Activated naive CD4-positive, alpha-beta T cell treated with anti-CD3 and anti-CD28 coated beads for 36 hours (primary cell): ENCODE measurements around the gene CPNE7. TPM values are rescaled to one million over a fixed set of nuclear protein-coding genes. Genes with fewer than 3 reads are reported as not detected.

Source experiments
- CTCF ChIA-PET: fragments of 350-600 bp; sonication (Branson Sonifier 250); formaldehyde crosslinking; loops from one replicate; lab custom pipeline; 2021; ENCODE audit warnings: antibody characterized with exemption; lab: Charles Lee
- DNase-seq: peaks from one replicate; pipeline ENCODE4 v3.0.0-alpha.2; 2020
- H3K27ac Mint-ChIP-seq: one replicate; pipeline ENCODE4 v1.8.0; 2021; ENCODE audit warnings: mild to moderate bottlenecking, mixed read lengths
- H3K27me3 Mint-ChIP-seq: one replicate; pipeline ENCODE4 v1.8.0; 2021; ENCODE audit warnings: low read depth, mixed read lengths
- H3K36me3 Mint-ChIP-seq: one replicate; pipeline ENCODE4 v1.8.0; 2021; ENCODE audit warnings: low read depth, mixed read lengths
- H3K4me1 Mint-ChIP-seq: one replicate; pipeline ENCODE4 v1.8.0; 2021; ENCODE audit warnings: low read depth, mixed read lengths
- H3K4me3 Mint-ChIP-seq: one replicate; pipeline ENCODE4 v1.8.0; 2021; ENCODE audit warnings: mild to moderate bottlenecking, moderate library complexity, mixed read lengths
- H3K9me3 Mint-ChIP-seq: one replicate; pipeline ENCODE4 v1.8.0; 2021; ENCODE audit warnings: mixed read lengths
- intact Hi-C: fragments of 100-400 bp; cut with micrococcal nuclease; formaldehyde crosslinking; loops from one replicate; pipeline ENCODE4 v1.15.1; 2023
- total RNA-seq, 2 experiments: library from RNA; stranded (reverse); gene quantifications; one replicate each; pipeline ENCODE4 v1.2.3, GENCODE V29; 2021

CPNE7 gene
- total RNA-seq, 2 experiments from 2014 or later = 6.4 to 9.0 TPM

DNA sequence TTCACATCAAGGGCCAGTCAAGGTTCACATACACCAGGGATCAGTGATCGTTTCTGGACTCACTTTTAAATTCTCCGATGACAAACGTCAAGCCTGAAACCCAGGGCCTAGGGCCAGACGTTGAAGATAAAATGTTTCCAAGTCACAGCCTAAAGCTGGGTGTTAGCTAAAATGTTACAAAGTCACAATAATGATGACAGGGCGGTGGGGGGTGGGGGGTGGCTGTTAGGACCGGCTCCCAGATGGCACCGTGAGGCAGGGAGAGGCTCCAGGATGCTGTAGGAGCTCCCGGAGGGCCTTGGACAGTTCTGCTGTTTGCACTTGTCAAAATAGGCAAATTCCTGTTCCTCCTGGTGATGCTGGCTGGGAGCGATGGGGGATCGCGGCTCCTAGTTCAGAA, 31.4 kb upstream of the CPNE7 start:
- Mint-ChIP-seq H3K27ac (no peak overlapping the region), H3K4me1 (peaks cover 11% of the 10 kb centered on the region), H3K4me3 (no peak overlapping the region), H3K27me3 (no peaks in the 10 kb centered on the region), H3K36me3 (peaks cover 10% of the 10 kb centered on the region), H3K9me3 (no peaks in the 10 kb centered on the region)
- DNase-seq = no peak
- CTCF ChIA-PET = no interaction called here
- intact Hi-C loops = no loop called here

- Mint-ChIP-seq H3K4me3 (no peak overlapping the region), H3K4me1 (peaks cover 17% of the 10 kb centered on the region), H3K27ac (no peak overlapping the region), H3K27me3 (no peaks in the 10 kb centered on the region), H3K36me3 (peaks cover 11% of the 10 kb centered on the region), H3K9me3 (no peaks in the 10 kb centered on the region)
- intact Hi-C loops = no loop called here
- DNase-seq = no peak
- CTCF ChIA-PET = no interaction called here
These were observed 30.9 kb upstream of the CPNE7 start for GRCh38 chr16:89544713-89545043.

DNA sequence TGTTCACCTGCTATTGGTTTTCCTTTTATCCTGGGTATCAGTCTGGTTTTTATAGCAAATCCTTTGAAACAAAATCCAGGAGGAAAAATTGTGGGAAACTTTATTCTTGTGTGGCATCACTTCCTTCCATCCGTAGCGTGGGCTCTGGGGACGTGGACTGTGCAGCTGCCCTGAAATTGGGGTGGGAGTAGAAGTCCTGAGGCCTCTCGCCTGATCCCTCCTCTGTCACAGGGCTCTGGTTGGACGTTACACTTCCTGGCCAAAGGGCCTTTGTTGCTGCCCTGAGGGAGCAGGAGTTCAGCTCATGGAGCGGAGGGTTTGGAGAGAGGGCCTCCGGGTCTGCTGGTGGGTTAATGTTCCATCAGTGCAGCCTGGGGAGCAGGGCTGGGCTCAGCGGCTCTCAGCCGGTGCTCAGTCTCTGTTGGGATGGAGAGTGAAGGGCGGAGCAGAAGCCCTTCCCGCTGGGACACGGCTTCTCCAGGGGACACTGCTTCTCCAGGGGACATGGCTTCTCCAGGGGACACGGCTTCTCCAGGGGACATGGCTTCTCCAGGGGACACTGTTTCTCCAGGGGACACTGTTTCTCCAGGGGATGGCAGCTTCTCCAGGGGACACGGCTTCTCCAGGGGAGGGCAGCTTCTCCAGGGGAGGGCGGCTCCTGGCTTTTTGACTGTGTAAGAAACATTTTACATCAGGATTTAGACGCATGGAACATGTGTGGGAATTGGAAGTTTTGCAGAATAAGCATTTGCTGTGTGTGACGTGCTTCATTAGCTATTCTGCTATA, 30.3 kb upstream of the CPNE7 start:
- CTCF ChIA-PET = interaction anchor here (0.8 to 1.2 kb wide), 3 partner anchors 12 to 256 kb away, joined by 3 to 4 read pairs (median 3); no protein-coding TSS in a partner anchor
- no peaks in the 10 kb centered on the region for H3K9me3 Mint-ChIP-seq
- no peak for DNase-seq
- peaks cover 19% of the 10 kb centered on the region for H3K4me1 Mint-ChIP-seq
- no peak overlapping the region for H3K27ac Mint-ChIP-seq
- peaks cover 11% of the 10 kb centered on the region for H3K36me3 Mint-ChIP-seq
- intact Hi-C loops = no loop called here
- H3K27me3 Mint-ChIP-seq = no peaks in the 10 kb centered on the region
- H3K4me3 Mint-ChIP-seq = no peak overlapping the region

GRCh38 chr16:89545831-89546574, 29.6 kb upstream of the CPNE7 start:
- no peaks in the 10 kb centered on the region for H3K27me3 Mint-ChIP-seq
- CTCF ChIA-PET = interaction anchor here (0.6 to 1.2 kb wide), 5 partner anchors 11 to 257 kb away, joined by 3 to 4 read pairs (median 3); no protein-coding TSS in a partner anchor
- no peaks in the 10 kb centered on the region for H3K9me3 Mint-ChIP-seq
- no peak overlapping the region for H3K4me3 Mint-ChIP-seq
- peaks cover 11% of the 10 kb centered on the region for H3K36me3 Mint-ChIP-seq
- intact Hi-C loops = no loop called here
- H3K4me1 Mint-ChIP-seq = peaks cover 22% of the 10 kb centered on the region
- DNase-seq = no peak
- no peak overlapping the region for H3K27ac Mint-ChIP-seq

- Mint-ChIP-seq H3K9me3 (no peaks in the 10 kb centered on the region), H3K36me3 (peaks cover 11% of the 10 kb centered on the region), H3K27ac (no peak overlapping the region)
These were observed 28.8 kb upstream of the CPNE7 start for GRCh38 chr16:89546781-89547180.

DNA sequence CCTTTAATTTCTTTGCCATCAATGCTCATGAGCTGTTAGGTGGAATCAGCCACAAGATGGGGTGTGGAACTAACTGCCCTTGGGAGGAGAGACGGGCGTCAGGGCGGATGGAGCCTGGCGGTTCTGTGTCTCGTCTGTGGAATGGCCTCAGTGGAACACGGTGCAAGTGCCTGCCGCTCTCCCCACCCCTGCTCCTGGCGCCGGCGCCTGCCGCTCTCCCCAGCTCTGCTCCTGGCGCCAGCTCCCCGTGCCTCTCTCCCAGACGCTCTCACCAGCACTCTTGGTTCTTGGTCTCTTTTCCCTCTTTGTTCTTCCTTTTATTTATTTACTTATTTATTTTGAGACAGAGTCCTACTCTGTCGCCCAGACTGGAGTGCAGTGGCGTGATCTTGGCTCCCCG, 28.3 kb upstream of the CPNE7 start:
- peaks cover 11% of the 10 kb centered on the region for H3K36me3 Mint-ChIP-seq
- no peak overlapping the region for H3K4me3 Mint-ChIP-seq
- H3K27ac Mint-ChIP-seq = no peak overlapping the region
- CTCF ChIA-PET = no interaction called here
- no peaks in the 10 kb centered on the region for H3K27me3 Mint-ChIP-seq
- no peak for DNase-seq
- intact Hi-C loops = no loop called here
- peaks cover 22% of the 10 kb centered on the region for H3K4me1 Mint-ChIP-seq
- H3K9me3 Mint-ChIP-seq = no peaks in the 10 kb centered on the region

More at GRCh38 chr16:89546781-89547180, 28.8 kb upstream of the CPNE7 start:
- CTCF ChIA-PET = interaction anchor here (1.2 kb wide), 1 partner anchor 106 kb away, joined by 4 read pairs; no protein-coding TSS in a partner anchor
- peaks cover 22% of the 10 kb centered on the region for H3K4me1 Mint-ChIP-seq
- no peak for DNase-seq
- intact Hi-C loops = no loop called here
- H3K4me3 Mint-ChIP-seq = no peak overlapping the region
- H3K27me3 Mint-ChIP-seq = no peaks in the 10 kb centered on the region

DNA sequence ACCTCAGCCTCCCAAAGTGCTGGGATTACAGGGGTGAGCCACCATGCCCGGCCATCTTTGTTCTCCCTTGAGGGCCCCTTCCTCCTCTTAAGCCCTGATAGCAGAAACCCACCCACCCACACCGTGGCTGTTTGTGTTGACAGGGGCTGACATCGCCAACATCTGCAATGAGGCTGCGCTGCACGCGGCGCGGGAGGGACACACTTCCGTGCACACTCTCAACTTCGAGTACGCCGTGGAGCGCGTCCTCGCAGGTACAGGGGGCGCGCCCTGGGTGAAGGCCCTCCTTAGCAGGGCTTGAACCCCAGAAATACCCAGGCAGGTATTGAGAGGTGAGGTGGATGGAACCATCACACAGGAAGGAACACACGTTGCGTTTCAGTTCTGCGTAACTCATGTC, 27.7 kb upstream of the CPNE7 start:
- DNase-seq = no peak
- intact Hi-C loops = no loop called here
- Mint-ChIP-seq H3K4me3 (no peak overlapping the region), H3K27ac (no peak overlapping the region), H3K9me3 (no peaks in the 10 kb centered on the region), H3K36me3 (peaks cover 11% of the 10 kb centered on the region), H3K4me1 (peaks cover 22% of the 10 kb centered on the region), H3K27me3 (no peaks in the 10 kb centered on the region)
- CTCF ChIA-PET = no interaction called here

- CTCF ChIA-PET = interaction anchor here (0.5 to 2.1 kb wide), 2 partner anchors 10 to 259 kb away, joined by 3 to 17 read pairs; no protein-coding TSS in a partner anchor
- DNase-seq = no peak
- Mint-ChIP-seq H3K27me3 (no peaks in the 10 kb centered on the region), H3K9me3 (no peaks in the 10 kb centered on the region), H3K4me1 (peaks cover 22% of the 10 kb centered on the region), H3K4me3 (no peak overlapping the region), H3K27ac (peak overlapping the region; percentile 44), H3K36me3 (peaks cover 8% of the 10 kb centered on the region)
- intact Hi-C loops = no loop called here
These were observed 27.1 kb upstream of the CPNE7 start for GRCh38 chr16:89548344-89549006.

- Mint-ChIP-seq H3K27me3 (no peaks in the 10 kb centered on the region), H3K9me3 (no peaks in the 10 kb centered on the region), H3K36me3 (peaks cover 8% of the 10 kb centered on the region), H3K27ac (peak overlapping the region; percentile 44), H3K4me3 (no peak overlapping the region), H3K4me1 (peaks cover 22% of the 10 kb centered on the region)
- DNase-seq = peak; percentile 25
- CTCF ChIA-PET = interaction anchor here (0.5 to 2.1 kb wide), 2 partner anchors 9 to 260 kb away, joined by 3 to 17 read pairs; no protein-coding TSS in a partner anchor
- intact Hi-C loops = no loop called here
These were observed 26.4 kb upstream of the CPNE7 start for GRCh38 chr16:89549007-89549700.

DNA sequence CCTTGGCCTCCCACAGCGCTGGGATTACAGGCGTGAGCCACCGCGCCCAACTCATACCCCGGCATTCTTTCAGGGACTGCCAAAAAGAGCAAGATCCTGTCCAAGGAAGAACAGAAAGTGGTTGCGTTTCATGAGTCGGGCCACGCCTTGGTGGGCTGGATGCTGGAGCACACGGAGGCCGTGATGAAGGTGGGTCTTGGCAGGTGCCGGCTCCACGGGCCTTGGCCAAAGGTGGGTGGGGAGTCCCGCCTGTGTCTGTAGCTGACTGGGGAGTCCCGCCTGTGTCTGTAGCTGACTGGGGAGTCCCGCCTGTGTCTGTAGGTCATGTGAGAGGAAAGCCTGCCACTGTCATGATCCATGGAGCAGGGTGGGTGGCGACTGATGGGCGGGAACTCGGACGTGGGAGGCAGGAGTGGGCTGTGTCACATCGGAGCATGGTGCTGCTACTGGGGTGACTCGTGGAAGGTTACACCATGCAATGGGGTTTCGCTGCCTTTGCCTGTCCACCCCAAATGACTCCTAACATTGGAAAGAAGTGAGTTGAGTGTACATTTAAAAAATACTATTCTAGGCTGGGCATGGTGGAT, 25.0 kb upstream of the CPNE7 start:
- intact Hi-C loops = no loop called here
- H3K27ac Mint-ChIP-seq = no peak overlapping the region
- peaks cover 7% of the 10 kb centered on the region for H3K36me3 Mint-ChIP-seq
- no peaks in the 10 kb centered on the region for H3K27me3 Mint-ChIP-seq
- peaks cover 22% of the 10 kb centered on the region for H3K4me1 Mint-ChIP-seq
- CTCF ChIA-PET = no interaction called here
- no peak for DNase-seq
- H3K4me3 Mint-ChIP-seq = no peak overlapping the region
- H3K9me3 Mint-ChIP-seq = no peaks in the 10 kb centered on the region

DNA sequence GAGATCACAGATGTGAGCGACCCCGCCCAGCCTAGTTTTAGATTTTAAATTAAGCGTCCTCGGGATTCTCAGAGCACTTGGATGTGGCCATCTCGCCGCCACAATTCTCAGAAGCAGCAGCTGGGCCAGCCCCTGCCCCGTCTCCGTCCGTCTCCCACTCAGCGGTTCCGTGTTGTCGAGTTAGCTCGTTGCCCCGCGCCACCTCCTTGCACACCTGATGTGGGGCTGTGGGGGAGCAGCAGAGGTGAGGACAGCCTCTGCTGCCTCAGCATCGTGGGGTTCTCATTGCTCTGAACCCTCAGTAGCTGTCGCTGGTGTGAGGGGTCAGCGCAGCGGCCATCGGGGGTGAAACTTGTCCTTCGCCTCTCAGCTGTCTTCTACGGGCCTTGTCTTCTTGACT, 23.2 kb upstream of the CPNE7 start:
- peaks cover 8% of the 10 kb centered on the region for H3K36me3 Mint-ChIP-seq
- H3K9me3 Mint-ChIP-seq = no peaks in the 10 kb centered on the region
- H3K27me3 Mint-ChIP-seq = no peaks in the 10 kb centered on the region
- intact Hi-C loops = no loop called here
- no peak overlapping the region for H3K27ac Mint-ChIP-seq
- no peak overlapping the region for H3K4me3 Mint-ChIP-seq
- DNase-seq = no peak
- H3K4me1 Mint-ChIP-seq = peaks cover 22% of the 10 kb centered on the region
- CTCF ChIA-PET = interaction anchor here (1.7 kb wide), 1 partner anchor 14 kb away, joined by 4 read pairs; no protein-coding TSS in a partner anchor
